K562 (cell line): ENCODE data around the gene GPR3. TPM values are rescaled to one million over a fixed set of nuclear protein-coding genes. Genes with fewer than 3 reads are reported as not detected.

Experiments used
- CBFB ChIP-seq: sonication (generic); formaldehyde crosslinking; IDR thresholded peaks from 2 replicates; pipeline ENCODE4 v1.4.0; 2020; ENCODE audit warnings: mild to moderate bottlenecking, missing genetic modification reagents
- CEBPG ChIP-seq, 3 experiments: fragments of 200-800 bp in 1 of 3; sonication (Bioruptor generic) in 1 of 3; sonication (generic) in 1 of 3; formaldehyde crosslinking in 1 of 3; IDR thresholded peaks in 2 of 3; conservative IDR thresholded peaks in 1 of 3; 2 replicates each; pipeline versions ENCODE4 v1.6.1 to v1.8.0; 2016 to 2022; ENCODE audit warnings: missing compliant biosample characterization in 2 of 3, missing genetic modification characterization in 2 of 3, mild to moderate bottlenecking in 1 of 3, missing genetic modification reagents in 1 of 3
- HSF4 ChIP-seq: fragments of 250-450 bp; sonication (Bioruptor Pico); IDR thresholded peaks from 2 replicates; pipeline ENCODE4 v2.1.2; 2022; ENCODE audit warnings: mild to moderate bottlenecking, moderate library complexity, borderline replicate concordance
- POLR2B ChIP-seq: fragments of 450-650 bp; IDR thresholded peaks from 2 replicates; pipeline ENCODE4 v1.6.1; 2018; ENCODE audit warnings: low read depth; ENCODE audit not compliant: partially characterized antibody
- ZNF121 ChIP-seq: sonication (generic); formaldehyde crosslinking; conservative IDR thresholded peaks from 2 replicates; pipeline ENCODE4 v1.8.0; 2022; ENCODE audit warnings: missing genetic modification reagents
- ZNF384 ChIP-seq: IDR thresholded peaks from 2 replicates; pipeline ENCODE4 v1.6.1; 2012; ENCODE audit warnings: low read depth, low read length, improper control_type of control experiment
- polyA plus RNA-seq, 8 experiments: library from polyadenylated mRNA; depleted of rRNA in 4 of 8; stranded (reverse) in 5 of 8; unstranded in 3 of 8; fragments of >200 nt; fragmentation: Nextera tagmentation in 2 of 8; fragmentation: Illumina TruSeq in 1 of 8; extraction: Ambion mirVana in 2 of 8; extraction: Trizol in 1 of 8; gene quantifications; 2 replicates each; pipeline versions ENCODE4 v1.2.1 to v1.2.3, GENCODE V29; 2011 to 2014; ENCODE audit warnings: inconsistent platforms in 1 of 8, missing spikeins in 1 of 8
- total RNA-seq, 7 experiments: library from RNA; depleted of rRNA in 6 of 7; stranded (reverse); fragments of >200 nt in 6 of 7; fragmentation: Illumina TruSeq in 2 of 7; extraction: Trizol in 2 of 7; gene quantifications; 2 replicates each; pipeline versions ENCODE4 v1.2.1 to v1.2.3, GENCODE V29; 2011 to 2021; ENCODE audit warnings: low replicate concordance in 1 of 7
- TF ChIP-seq, protein P1 (sequence below): fragments of 200-800 bp; sonication (Bioruptor generic); IDR thresholded peaks from 2 replicates; pipeline ENCODE4 v1.6.1; 2017; ENCODE audit warnings: missing genetic modification characterization, missing compliant biosample characterization
- TF ChIP-seq, protein P2 (sequence below), 2 experiments: fragments of 450-650 bp; IDR thresholded peaks; 2 replicates each; pipeline ENCODE4 v1.6.1; 2018; ENCODE audit warnings: mild to moderate bottlenecking in 2 of 2, low read depth in 1 of 2; ENCODE audit not compliant: partially characterized antibody in 2 of 2

GPR3 gene
- total and polyA plus RNA-seq, 9 of the 15 experiments (the other 6 are each of a cell fraction or from before 2014, with no cell fraction given) = 0.24 to 11.5 (median 3.7) TPM

DNA sequence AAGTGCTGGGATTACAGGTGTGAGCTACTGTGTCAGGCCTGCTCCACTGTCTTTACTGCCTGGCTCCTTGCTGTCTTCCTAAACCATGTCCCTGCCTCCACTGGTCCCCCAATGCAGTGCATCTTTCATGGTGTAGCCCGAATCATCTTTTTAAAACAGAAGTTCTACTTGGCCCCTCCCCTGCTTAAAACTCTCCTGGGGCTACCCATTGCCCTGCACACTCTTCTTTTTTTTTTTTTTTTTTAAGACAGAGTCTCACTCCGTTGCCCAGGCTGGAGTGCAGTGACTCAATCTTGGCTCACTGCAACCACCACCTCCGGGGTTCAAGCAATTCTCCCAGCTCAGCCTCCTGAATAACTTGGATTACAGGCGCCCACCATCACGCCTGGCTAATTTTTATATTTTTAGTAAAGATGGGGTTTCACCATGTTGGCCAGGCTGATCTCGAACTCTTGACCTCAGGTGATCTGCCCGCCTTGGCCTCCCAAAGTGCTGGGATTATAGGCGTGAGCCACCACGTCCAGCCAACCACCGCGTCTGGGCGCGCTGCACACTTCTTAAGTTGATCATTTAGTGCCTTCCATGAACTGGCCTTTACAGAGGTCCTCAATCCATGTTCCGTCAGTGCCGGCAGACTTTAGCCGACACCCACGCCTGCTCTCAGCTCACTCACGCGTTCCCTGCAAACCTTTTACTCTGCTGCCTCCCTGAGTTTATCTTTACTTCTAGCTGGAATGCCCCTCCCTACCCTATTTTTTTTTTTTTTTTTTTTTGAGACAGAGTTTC, 20.2 kb upstream of the GPR3 start (continued):
- no peak for TF ChIP-seq HSF4 (CRISPR knock-in tag)
- TF ChIP-seq, protein P1, sequence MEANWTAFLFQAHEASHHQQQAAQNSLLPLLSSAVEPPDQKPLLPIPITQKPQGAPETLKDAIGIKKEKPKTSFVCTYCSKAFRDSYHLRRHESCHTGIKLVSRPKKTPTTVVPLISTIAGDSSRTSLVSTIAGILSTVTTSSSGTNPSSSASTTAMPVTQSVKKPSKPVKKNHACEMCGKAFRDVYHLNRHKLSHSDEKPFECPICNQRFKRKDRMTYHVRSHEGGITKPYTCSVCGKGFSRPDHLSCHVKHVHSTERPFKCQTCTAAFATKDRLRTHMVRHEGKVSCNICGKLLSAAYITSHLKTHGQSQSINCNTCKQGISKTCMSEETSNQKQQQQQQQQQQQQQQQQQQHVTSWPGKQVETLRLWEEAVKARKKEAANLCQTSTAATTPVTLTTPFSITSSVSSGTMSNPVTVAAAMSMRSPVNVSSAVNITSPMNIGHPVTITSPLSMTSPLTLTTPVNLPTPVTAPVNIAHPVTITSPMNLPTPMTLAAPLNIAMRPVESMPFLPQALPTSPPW (CRISPR knock-in tag) = peak; percentile 68
- TF ChIP-seq, protein P2, sequence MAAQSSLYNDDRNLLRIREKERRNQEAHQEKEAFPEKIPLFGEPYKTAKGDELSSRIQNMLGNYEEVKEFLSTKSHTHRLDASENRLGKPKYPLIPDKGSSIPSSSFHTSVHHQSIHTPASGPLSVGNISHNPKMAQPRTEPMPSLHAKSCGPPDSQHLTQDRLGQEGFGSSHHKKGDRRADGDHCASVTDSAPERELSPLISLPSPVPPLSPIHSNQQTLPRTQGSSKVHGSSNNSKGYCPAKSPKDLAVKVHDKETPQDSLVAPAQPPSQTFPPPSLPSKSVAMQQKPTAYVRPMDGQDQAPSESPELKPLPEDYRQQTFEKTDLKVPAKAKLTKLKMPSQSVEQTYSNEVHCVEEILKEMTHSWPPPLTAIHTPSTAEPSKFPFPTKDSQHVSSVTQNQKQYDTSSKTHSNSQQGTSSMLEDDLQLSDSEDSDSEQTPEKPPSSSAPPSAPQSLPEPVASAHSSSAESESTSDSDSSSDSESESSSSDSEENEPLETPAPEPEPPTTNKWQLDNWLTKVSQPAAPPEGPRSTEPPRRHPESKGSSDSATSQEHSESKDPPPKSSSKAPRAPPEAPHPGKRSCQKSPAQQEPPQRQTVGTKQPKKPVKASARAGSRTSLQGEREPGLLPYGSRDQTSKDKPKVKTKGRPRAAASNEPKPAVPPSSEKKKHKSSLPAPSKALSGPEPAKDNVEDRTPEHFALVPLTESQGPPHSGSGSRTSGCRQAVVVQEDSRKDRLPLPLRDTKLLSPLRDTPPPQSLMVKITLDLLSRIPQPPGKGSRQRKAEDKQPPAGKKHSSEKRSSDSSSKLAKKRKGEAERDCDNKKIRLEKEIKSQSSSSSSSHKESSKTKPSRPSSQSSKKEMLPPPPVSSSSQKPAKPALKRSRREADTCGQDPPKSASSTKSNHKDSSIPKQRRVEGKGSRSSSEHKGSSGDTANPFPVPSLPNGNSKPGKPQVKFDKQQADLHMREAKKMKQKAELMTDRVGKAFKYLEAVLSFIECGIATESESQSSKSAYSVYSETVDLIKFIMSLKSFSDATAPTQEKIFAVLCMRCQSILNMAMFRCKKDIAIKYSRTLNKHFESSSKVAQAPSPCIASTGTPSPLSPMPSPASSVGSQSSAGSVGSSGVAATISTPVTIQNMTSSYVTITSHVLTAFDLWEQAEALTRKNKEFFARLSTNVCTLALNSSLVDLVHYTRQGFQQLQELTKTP (IDR thresholded peaks at IDR 0.05; ENCODE audit: low read depth in 1 of 2, partially characterized antibody in 2 of 2) = no peak
- TF ChIP-seq POLR2B = no peak
- TF ChIP-seq CBFB = no peak
- TF ChIP-seq ZNF384 = peak; percentile 97
- TF ChIP-seq ZNF121 (CRISPR knock-in tag) = no peak
- no peak for TF ChIP-seq CEBPG (CRISPR knock-in tag; IDR thresholded peaks at IDR 0.05)
- TF ChIP-seq CEBPG (tag; conservative IDR thresholded peaks at IDR 0.05 in 1 of 2, IDR thresholded peaks at IDR 0.05 in 1 of 2) = no peak
